Measurements from ENCODE around the gene RBM47.
"Not testable (repeated sequence)": the region's sequence is repeated elsewhere in the genome, so short reads cannot be mapped to it uniquely, and the experiment has no call there.

The RBM47 gene

DNA sequence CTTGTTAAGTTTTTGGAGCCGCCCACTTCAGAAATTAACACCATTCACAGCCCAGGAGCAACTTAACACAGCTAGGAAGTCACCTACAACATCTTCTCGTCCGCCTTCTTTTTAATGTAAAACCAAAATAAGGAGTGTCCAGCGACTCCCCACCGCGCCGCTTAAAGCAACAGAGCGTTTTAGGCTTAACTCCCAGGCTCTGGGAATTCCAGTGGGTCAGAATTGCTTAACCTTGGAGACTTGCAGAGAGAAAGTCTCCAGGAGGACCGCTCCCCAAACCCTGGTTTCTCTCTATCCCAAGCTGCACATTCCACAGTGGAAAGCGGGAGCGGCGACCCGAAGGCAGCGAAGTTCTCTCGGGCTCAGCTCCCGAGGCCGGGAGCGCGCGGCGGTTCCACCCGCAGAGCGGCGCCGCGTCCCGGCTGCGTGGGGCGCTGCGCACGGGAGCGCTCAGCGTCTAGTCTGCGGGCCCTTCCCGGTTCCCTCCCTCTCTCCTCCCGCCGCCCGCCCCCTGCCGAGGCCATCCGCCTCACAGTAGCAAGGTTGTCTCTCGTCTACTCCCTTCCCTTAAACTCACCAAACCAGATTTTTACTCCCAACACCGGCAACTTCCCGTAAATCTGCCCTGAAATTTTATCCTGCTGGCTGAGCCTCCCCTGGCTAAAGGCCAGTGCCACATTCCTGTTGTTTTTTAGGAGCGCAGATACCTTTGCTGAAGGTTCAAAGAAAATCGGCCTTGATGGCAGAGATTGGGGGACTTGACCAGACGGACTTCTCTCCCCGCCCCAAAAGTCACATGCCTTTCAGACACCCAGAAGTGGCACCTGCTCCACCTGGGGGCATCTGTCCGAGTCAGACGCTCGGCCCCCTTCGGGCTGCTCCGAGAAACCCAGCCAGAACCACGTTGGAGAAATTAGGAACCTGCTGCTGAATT, at the start of gene RBM47:
TSS of gene RBM47 (minus strand) at position 464 of the 934 bp plus-strand sequence. CDS start 190,971 bp downstream, outside the sequence.
- peak in 1 of 2 donors; percentile 35 for DNase-seq (ENCODE audit: low read depth in 2 of 2)

- no peak for DNase-seq (ENCODE audit: low read depth in 2 of 2)
Observed at GRCh38 chr4:40678421-40678820, 48.8 kb upstream of the RBM47 start.

DNA sequence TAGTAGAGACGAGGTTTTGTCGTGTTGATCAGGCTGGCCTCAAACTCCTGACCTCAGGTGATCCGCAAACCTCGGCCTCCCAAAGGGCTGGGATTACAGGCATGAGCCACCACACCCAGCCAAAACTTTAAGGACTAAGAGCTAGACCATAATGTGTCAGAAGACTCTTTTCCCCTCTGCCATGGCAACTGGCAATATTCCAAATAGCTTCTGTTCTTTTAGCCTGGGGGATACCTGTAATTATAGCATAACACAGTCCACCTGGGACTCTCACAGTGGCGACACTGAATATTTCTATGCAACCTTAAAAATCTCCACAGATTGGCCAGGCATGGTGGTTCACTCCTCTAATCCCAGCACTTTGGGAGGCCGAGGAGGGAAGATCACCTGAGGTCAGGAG, 45.5 kb upstream of the RBM47 start:
- DNase-seq (ENCODE audit: low read depth in 2 of 2): no peak

- DNase-seq (ENCODE audit: low read depth in 2 of 2): peak in 1 of 2 donors; percentile 15
Observed at GRCh38 chr4:40672528-40673522, 43.2 kb upstream of the RBM47 start.

DNA sequence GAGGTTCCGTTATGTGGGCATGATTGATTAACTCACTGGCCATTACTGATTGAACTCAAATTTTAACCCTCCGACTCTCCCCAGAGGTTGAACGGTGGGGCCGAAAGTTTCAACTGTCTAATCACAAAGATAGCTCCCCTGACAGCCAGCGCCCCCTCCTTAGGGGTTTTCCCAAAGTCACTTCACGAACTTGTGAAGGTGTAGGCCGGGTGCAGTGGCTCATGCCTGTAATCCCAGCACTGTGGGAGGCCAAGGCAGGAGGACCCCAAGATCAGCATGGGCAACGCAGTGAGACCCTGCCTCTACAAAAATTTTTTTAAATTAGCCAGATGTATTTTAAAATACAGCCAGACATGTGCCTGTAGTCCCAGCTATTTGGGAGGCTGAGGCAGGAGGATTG, 39.8 kb upstream of the RBM47 start:
- no peak for DNase-seq (ENCODE audit: low read depth in 2 of 2)

DNA sequence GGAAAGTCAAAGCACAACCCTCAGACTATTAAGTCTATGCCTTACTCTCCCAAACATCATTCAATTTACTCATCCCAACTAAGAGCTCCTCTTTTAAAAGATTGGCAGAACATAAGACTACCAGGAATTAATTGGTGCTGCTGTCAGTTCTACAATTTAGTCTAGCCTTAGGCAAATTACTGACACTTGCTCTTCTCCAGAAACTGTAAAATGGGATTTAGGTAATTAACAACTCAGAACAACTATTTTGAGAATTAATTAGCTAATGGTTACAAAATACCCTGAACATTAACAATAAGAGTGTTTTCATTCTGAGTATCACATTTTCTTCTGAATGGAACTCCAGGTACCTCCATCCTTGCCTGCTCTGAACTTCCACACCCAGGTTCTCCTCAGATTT, 36.2 kb upstream of the RBM47 start:
- no peak for DNase-seq (ENCODE audit: low read depth in 2 of 2)

- no peak for DNase-seq (ENCODE audit: low read depth in 2 of 2)
Observed at GRCh38 chr4:40662962-40663604, 33.4 kb upstream of the RBM47 start.

DNA sequence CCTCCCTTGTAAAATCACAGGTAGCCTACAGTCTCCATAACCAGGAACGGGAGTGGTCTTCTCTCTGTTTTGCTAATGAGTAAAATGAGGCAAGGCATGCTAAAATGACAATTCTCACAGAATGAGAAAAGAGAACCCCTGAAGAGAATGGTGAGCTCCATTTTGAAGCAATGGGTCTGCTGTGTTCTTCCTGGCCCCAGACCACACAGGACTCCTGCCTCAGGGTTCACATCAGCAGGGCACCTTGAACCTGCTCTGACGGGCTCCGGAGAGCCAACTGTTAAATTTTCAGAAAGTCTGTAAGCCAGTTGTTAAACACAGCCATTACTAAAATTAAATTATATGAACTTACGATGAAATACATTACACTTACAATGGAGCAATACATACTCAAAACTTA, 32.1 kb upstream of the RBM47 start:
- DNase-seq (ENCODE audit: low read depth in 2 of 2): no peak

GRCh38 chr4:40656201-40656863, 26.7 kb upstream of the RBM47 start:
- DNase-seq (ENCODE audit: low read depth in 2 of 2): no peak

- DNase-seq (ENCODE audit: low read depth in 2 of 2): no peak
Observed at GRCh38 chr4:40651280-40651679, 21.6 kb upstream of the RBM47 start.

DNA sequence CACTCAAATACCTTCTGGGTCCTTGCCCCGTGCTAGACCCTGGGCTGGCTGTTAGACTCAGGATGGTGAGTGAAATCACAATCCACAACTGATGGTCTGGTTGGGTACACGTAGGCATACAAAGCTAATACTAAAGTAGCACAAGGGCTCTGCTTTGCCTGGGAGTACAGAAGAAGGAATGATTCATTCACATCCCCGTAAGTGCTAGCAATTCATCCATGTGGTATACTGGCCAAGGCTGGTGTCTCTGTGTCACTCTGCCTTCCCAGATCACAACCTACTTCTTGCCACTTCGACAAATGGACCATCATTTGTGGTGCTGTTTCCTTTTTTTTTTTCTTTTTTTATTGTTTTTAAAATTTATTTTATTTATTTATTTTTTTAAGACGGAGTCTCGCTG, 19.7 kb upstream of the RBM47 start:
- no peak for DNase-seq (ENCODE audit: low read depth in 2 of 2)

DNA sequence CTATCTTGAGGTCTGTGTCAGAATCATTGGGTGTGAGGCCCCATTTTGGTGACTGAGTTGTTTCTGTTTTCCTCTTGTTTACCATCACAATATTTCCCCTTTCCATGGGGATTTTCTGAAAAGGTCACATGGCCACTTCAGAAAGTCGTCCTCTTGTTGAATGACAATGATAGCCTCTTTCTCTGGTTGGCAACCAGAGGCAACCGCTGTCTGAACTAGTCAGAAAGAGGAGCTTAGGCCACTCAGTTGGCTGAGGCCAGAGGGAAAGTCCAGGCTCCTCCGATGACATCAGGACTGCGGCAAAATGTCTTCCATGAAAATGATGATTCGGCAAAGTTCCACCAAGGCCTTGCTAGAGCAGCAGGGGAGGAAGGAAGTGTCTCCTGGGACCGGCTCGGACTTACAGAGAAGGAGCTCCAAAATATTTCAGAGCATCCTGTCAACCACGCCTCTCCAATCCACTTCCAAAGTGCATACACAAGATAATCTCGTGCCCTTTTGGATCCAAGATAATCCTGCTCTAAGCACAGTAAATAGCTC, 19.1 kb upstream of the RBM47 start:
- DNase-seq (ENCODE audit: low read depth in 2 of 2): no peak

DNA sequence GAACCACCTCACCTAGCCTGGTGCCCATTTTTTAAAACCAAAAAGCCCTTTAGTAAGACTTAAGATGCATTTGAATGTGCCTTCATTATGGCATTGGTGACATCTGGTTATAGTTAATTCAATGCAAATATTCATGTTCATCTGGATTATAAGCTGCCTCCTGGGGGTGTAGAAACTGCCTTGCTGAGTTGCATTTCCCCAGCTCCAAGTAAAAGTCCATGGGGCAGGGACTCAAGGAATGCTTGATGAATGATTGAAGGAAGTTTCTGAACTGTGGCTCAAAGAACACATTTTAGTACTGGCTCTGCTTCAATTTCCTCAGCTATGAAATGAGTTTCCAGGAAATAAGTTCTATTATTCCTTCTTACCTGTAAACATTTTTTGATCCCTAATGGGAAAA, 18.5 kb upstream of the RBM47 start:
- no peak for DNase-seq (ENCODE audit: low read depth in 2 of 2)

DNA sequence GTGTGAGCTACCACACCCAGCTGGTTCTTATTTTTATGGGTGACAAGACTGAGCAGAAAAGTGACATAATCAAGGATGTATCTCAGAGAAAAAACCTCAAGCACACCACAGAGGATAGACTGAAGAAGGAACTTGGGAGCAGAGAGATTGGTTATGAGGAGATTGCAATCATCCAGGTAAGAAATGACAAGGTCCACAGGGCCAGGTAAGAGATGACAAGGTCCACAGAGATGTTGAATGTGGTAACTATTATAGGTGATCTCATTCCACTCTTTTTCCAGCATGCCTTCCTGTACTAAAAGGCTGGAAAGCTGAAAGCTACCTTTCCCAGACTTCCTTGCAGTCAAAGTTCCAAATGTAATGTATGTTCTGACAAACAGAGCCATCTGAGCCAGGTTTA, 15.9 kb upstream of the RBM47 start:
- no peak for DNase-seq (ENCODE audit: low read depth in 2 of 2)

DNA sequence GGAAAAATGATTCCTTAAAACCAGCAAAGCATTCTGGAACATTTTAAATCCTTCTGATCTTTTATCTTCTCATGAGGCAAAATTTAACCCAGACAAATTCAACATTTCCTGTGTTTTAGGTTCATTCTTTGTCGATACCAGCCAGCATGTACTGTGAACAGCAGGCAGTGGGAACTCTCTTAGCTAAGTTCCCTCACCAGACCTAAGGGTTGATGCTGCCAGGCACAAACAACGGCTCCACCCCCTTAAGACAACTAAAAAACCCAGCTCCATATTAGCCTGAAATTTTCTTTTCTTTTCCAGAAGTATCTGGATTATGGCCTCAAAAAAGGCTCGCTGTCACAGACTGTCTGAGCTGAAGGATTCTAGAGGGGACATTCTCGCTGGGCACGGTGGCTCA, 2.4 kb upstream of the RBM47 start:
- no peak for DNase-seq (ENCODE audit: low read depth in 2 of 2)

- no peak for DNase-seq (ENCODE audit: low read depth in 2 of 2)
Observed at GRCh38 chr4:40630335-40631021, 814 bp upstream of the RBM47 start.

DNA sequence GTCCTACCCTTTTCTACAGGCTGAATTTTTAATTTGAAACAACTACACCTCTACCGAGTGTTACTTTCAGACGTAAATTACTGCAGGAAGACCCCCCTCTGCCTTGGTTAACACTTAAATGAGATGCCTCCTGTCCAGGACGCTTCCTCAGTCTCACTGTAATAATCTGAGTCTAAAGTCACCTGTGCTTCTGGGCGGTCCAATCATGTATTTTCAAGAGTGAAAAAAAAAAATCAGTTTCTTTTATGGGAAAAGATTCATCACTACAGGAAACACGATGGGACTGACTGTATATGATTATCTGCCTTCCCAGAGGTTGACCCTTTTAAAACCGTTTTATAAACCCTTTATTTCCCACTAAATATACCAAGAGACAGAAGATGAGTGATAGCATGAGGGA, 776 bp downstream of the RBM47 start:
- no peak for DNase-seq (ENCODE audit: low read depth in 2 of 2)

GRCh38 chr4:40628407-40628806, 1.3 kb downstream of the RBM47 start:
- DNase-seq (ENCODE audit: low read depth in 2 of 2): not testable (repeated sequence)

DNA sequence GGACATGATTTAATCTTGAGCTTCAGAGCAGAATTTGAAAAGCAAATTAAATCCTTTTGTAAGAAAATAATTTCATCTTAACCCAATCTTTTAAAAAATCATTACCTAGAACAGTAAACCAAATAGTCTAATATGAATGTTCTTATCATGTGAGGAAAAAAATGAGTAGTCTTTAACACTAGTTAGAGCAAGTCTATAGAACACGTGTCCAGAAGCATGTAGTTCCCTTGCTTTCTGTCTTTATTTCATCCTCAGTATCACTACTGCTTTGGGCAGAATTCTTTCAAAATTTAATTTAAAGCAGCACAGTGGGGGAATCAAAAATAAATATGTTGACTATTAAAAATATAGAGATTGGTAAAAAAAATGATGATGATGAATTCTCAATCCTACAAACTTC, 2.1 kb downstream of the RBM47 start:
- DNase-seq (ENCODE audit: low read depth in 2 of 2): no peak

GRCh38 chr4:40626183-40626990, 3.3 kb downstream of the RBM47 start:
- DNase-seq (ENCODE audit: low read depth in 2 of 2): no peak

All from stimulated activated CD4-positive, alpha-beta T cell treated with anti-CD3 and anti-CD28 coated beads, Interleukin-1b, Interleukin-23, amount 100 ng/mL, for 4 hours (primary cell).